GM18870 (cell line): ENCODE measurements around the gene CLEC5A.
"Not testable (repeated sequence)": the region's sequence is repeated elsewhere in the genome, so short reads cannot be mapped to it uniquely, and the experiment has no call there.

Experiments
- ATAC-seq: cut with Tn5 transposase; IDR thresholded peaks from one replicate; pipeline ENCODE4 v1.9.1; 2021; ENCODE audit warnings: moderate library complexity; ENCODE audit not compliant: unreplicated experiment

CLEC5A gene

GRCh38 chr7:141946796-141947195 is at the start of gene CLEC5A:
Gene CLEC5A (minus strand): TSS chr7:141946974. CDS start chr7:141946292, 682 bp downstream.
- ATAC-seq = no peak

DNA sequence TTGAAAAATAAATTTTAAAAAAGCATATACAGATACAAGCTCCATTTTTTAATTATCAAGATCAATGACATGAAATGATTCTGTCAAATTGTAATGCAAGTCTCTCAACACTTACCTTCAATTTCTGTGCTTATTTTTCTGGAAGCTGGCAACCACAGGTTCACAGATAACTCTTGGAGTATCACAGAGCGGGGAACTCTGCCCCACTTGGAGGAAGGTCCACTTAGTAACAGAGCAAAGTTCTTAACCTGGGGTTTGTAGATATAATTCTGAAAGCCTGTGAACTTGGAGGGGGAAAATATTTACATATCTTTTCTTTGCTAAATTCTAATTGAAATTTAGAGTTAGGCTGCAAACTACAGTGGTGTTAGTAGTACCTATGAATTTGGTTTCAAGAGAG is 46.6 kb upstream of the CLEC5A start:
- no peak for ATAC-seq

- ATAC-seq = no peak
These were observed 45.9 kb upstream of the CLEC5A start for GRCh38 chr7:141992688-141993087.

- no peak for ATAC-seq
These were observed 45.4 kb upstream of the CLEC5A start for GRCh38 chr7:141992156-141992555.

DNA sequence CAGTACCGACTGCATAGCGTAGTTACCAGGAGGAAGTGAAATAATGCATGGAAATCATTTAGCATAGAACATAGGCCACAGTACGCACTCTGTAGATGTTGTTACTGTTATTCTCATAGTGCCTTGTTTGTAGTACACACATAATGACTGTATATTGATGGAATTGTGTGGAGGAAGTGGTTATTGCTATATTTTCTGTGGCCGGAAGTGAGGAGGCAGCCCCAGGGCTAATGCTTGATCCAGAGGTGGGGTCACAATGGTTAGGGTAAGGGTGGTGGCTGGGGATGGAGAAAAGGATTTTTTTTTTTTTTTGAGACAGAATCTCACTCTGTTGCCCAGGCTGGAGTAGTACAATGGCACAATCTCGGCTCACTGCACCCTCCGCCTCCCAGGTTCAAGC is 44.4 kb upstream of the CLEC5A start:
- ATAC-seq = no peak

DNA sequence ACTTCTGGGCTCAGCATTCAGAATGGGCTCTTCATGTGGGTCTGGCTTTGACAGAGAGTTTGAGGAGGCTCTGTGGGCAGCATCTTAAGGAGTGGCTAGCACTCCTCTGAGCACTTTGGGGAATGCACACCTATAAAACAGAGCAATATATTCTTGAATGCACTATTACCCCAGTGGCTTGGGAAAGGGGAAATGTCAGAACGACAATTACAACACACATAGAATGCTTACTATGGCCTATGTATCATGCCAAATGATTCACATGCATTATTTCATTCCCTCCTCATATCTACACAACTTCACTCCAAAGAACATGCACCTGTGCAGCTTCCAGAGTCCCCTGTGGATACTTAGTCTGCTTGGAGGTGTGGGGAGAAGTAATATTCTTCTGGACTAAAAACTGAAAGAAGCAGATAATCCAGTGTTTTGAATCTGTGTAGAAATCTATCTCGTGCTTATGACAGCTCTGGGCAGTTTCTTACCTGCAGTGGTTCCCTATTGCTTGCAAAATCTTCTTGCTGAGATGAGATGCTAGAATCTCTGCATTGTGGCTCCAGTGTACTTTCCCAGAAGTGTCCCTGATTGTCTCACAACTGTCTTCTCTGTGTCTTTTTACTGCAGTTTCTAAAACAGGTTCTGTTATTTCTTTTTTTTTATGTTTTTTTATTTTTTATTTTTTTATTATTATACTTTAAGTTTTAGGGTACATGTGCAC is 43.4 kb upstream of the CLEC5A start:
- ATAC-seq = no peak

GRCh38 chr7:141987803-141988202 is 41.0 kb upstream of the CLEC5A start:
- not testable (repeated sequence) for ATAC-seq

- ATAC-seq = no peak
These were observed 40.1 kb upstream of the CLEC5A start for GRCh38 chr7:141986923-141987322.

DNA sequence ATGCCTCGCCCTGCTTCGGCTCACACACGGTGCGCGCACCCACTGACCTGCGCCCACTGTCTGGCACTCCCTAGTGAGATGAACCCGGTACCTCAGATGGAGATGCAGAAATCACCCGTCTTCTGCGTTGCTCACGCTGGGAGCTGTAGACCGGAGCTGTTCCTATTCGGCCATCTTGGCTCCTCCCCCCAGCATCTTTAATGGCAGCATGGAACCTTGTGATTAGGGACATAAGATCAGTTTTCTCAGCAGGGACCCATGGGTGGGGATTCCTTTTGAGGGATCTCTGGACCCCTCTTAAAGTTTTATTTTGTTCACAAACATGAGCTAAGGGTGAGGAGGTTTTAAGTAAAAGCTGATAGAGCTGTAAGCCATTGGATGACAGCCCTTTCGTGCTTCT is 39.2 kb upstream of the CLEC5A start:
- ATAC-seq = not testable (repeated sequence)

- no peak for ATAC-seq
These were observed 32.8 kb upstream of the CLEC5A start for GRCh38 chr7:141979568-141979967.

- no peak for ATAC-seq
These were observed 31.6 kb upstream of the CLEC5A start for GRCh38 chr7:141978351-141978750.

- no peak for ATAC-seq
These were observed 29.9 kb upstream of the CLEC5A start for GRCh38 chr7:141976524-141977245.

DNA sequence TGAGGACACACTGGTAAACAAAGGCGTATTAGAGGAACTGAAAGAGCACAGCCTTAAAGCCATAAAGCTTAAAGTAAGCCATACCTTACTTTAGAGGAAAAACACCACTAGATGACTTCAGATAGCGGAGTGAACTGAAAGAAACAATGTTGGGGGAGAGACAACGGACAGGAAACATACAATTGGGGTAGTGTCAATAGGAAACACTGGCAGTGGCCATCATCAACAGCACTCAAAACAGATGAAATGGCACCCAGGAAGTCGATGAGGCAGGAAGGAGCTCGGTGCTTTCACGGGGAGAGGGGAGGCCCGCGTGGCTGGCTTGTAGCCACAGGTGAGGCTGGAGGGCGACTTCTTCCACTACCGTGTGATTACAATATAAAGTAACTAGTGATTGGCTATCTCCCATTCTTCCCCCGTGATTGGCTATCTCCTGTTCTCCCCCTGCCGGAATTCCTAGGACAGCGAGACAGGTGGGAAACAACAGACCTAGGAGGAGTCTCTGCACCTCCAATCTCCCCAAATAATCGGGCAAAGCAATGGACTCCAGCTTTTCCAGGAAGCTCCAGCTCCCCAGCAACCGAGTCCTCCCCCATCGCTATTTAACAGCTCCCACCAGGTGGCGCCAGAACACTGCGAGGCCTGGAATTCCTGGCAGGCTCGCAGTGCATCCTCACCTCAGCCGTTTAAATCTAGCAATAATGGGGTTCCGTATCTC is 29.2 kb upstream of the CLEC5A start:
- peak; percentile 87 for ATAC-seq

GRCh38 chr7:141974831-141975230 is 28.1 kb upstream of the CLEC5A start:
- no peak for ATAC-seq

- no peak for ATAC-seq
These were observed 26.9 kb upstream of the CLEC5A start, which contains the start of gene TAS2R38 for GRCh38 chr7:141973673-141974072. Gene TAS2R38 (minus strand): TSS chr7:141973773. CDS start chr7:141973689, 84 bp downstream.

- ATAC-seq = peak; percentile 81
These were observed 14.1 kb upstream of the CLEC5A start for GRCh38 chr7:141960687-141961422.

GRCh38 chr7:141956084-141956483 is 9.3 kb upstream of the CLEC5A start:
- ATAC-seq = no peak

DNA sequence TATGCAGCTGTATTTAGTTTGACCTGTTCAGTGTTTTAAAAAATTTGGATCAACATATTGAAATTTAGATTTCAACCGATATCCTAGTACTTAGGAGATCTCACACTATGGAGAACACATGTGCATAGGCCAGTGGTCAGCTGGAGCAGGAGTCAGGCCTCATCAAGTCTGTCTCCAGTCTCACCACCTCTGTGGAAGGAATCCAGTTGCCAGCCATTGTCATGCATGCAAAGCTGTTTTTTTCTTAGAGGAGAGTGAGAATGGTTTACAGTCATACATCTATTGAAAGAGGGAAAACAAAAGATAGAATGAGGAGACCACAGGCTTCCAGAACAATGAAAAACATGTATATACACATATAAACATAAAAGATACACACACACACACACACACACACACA is 7.6 kb upstream of the CLEC5A start:
- ATAC-seq = no peak

- no peak for ATAC-seq
These were observed 5.7 kb upstream of the CLEC5A start for GRCh38 chr7:141952461-141952860.

- no peak for ATAC-seq
These were observed 4.0 kb upstream of the CLEC5A start for GRCh38 chr7:141950806-141951205.

GRCh38 chr7:141949911-141950310 is 3.1 kb upstream of the CLEC5A start:
- no peak for ATAC-seq
